ENCODE results near the gene RGS19.

RGS19 gene

GRCh38 chr20:64100566-64100888 lies 21.2 kb upstream of the RGS19 start:
- Histone ChIP-seq H4K91ac (ENCODE audit: low read depth, low read length, poor library complexity) (no peak overlapping the region), H3K14ac (ENCODE audit: low read length) (no peak overlapping the region), H3K36me3 (replicated peaks in 1 of 2; ENCODE audit: control insufficient read depth in 2 of 2, insufficient read depth in 2 of 2, low read length in 2 of 2) (no peaks in the 10 kb centered on the region), H3K4me2 (ENCODE audit: insufficient read depth, low read length, poor library complexity, severe bottlenecking) (no peak overlapping the region), H3K9ac (ENCODE audit: low read depth, low read length, poor library complexity) (no peak overlapping the region), H4K8ac (ENCODE audit: low read depth, low read length) (peak overlapping the region; percentile 48), H3K4me1 (ENCODE audit: control insufficient read depth in 2 of 2, insufficient read depth in 1 of 2, low read depth in 1 of 2, low read length in 2 of 2) (peaks cover 0 to 3% of the 10 kb centered on the region in 2 donors), H2BK12ac (ENCODE audit: low read length) (no peak overlapping the region), H2BK15ac (ENCODE audit: low read length) (no peak overlapping the region), H2AFZ (ENCODE audit: low read length) (no peak overlapping the region), H2AK5ac (ENCODE audit: low read depth, low read length) (no peak overlapping the region), H3K4me3 (ENCODE audit: low read length in 2 of 2) (no peak overlapping the region), H3K23ac (ENCODE audit: low read depth, low read length, poor library complexity) (no peak overlapping the region), H3K79me1 (ENCODE audit: low read depth, low read length) (peaks cover 2% of the 10 kb centered on the region), H3K27ac (replicated peaks; ENCODE audit: low read length) (no peak overlapping the region), H3K4ac (ENCODE audit: low read length) (no peak overlapping the region), H3K18ac (ENCODE audit: low read length) (no peak overlapping the region), H3K9me3 (replicated peaks in 1 of 2; ENCODE audit: control insufficient read depth in 2 of 2, insufficient read depth in 1 of 2, low read depth in 1 of 2, low read length in 2 of 2) (peaks cover 0 to 5% of the 10 kb centered on the region in 2 donors), H2BK5ac (ENCODE audit: low read length) (no peak overlapping the region), H3K27me3 (ENCODE audit: control insufficient read depth in 3 of 3, insufficient read depth in 3 of 3, low read depth in 1 of 3, low read length in 3 of 3) (peaks cover 0 to 65% (median 9%) of the 10 kb centered on the region in 3 experiments), H2BK120ac (ENCODE audit: low read depth, low read length) (no peak overlapping the region)
- no CpG with 5 or more reads among the region's 4 CpGs for WGBS, 2 donors (ENCODE audit: extremely low coverage in 2 of 2, insufficient read length in 2 of 2, insufficient replicate concordance in 1 of 2)
- no peak for DNase-seq (ENCODE audit: low spot score)

GRCh38 chr20:64099880-64100565 lies 20.7 kb upstream of the RGS19 start:
- WGBS, 2 donors (ENCODE audit: extremely low coverage in 2 of 2, insufficient read length in 2 of 2, insufficient replicate concordance in 1 of 2) = no CpG with 5 or more reads among the region's 14 CpGs
- H3K23ac ChIP-seq (ENCODE audit: low read depth, low read length, poor library complexity) = no peak overlapping the region

GRCh38 chr20:64099086-64099786 lies 19.9 kb upstream of the RGS19 start:
- Histone ChIP-seq H3K27me3 (ENCODE audit: control insufficient read depth in 3 of 3, insufficient read depth in 3 of 3, low read depth in 1 of 3, low read length in 3 of 3) (peaks cover 0 to 64% (median 9%) of the 10 kb centered on the region in 3 experiments), H2BK12ac (ENCODE audit: low read length) (no peak overlapping the region), H3K4me2 (ENCODE audit: insufficient read depth, low read length, poor library complexity, severe bottlenecking) (no peak overlapping the region), H2BK15ac (ENCODE audit: low read length) (peak overlapping the region; percentile 43), H2AFZ (ENCODE audit: low read length) (no peak overlapping the region), H2BK5ac (ENCODE audit: low read length) (no peak overlapping the region), H3K9me3 (replicated peaks in 1 of 2; ENCODE audit: control insufficient read depth in 2 of 2, insufficient read depth in 1 of 2, low read depth in 1 of 2, low read length in 2 of 2) (peaks cover 0 to 5% of the 10 kb centered on the region in 2 donors), H4K91ac (ENCODE audit: low read depth, low read length, poor library complexity) (no peak overlapping the region), H3K9ac (ENCODE audit: low read depth, low read length, poor library complexity) (peak overlapping the region; percentile 44), H3K36me3 (replicated peaks in 1 of 2; ENCODE audit: control insufficient read depth in 2 of 2, insufficient read depth in 2 of 2, low read length in 2 of 2) (no peaks in the 10 kb centered on the region), H3K4me1 (ENCODE audit: control insufficient read depth in 2 of 2, insufficient read depth in 1 of 2, low read depth in 1 of 2, low read length in 2 of 2) (peaks cover 0 to 3% of the 10 kb centered on the region in 2 donors), H3K18ac (ENCODE audit: low read length) (peak overlapping the region; percentile 38), H2BK120ac (ENCODE audit: low read depth, low read length) (no peak overlapping the region), H4K8ac (ENCODE audit: low read depth, low read length) (no peak overlapping the region), H3K79me1 (ENCODE audit: low read depth, low read length) (no peaks in the 10 kb centered on the region), H2AK5ac (ENCODE audit: low read depth, low read length) (peak overlapping the region; percentile 37), H3K23ac (ENCODE audit: low read depth, low read length, poor library complexity) (peak overlapping the region; percentile 73), H3K27ac (replicated peaks; ENCODE audit: low read length) (no peak overlapping the region), H3K4me3 (ENCODE audit: low read length in 2 of 2) (no peak overlapping the region), H3K14ac (ENCODE audit: low read length) (no peak overlapping the region), H3K4ac (ENCODE audit: low read length) (no peak overlapping the region)
- DNase-seq (ENCODE audit: low spot score) = no peak
- WGBS, 2 donors (ENCODE audit: extremely low coverage in 2 of 2, insufficient read length in 2 of 2, insufficient replicate concordance in 1 of 2) = no CpG with 5 or more reads among the region's 21 CpGs

More at GRCh38 chr20:64099880-64100565, 20.7 kb upstream of the RGS19 start:
- H3K9ac ChIP-seq (ENCODE audit: low read depth, low read length, poor library complexity) = no peak overlapping the region
- peaks cover 2% of the 10 kb centered on the region for H3K79me1 ChIP-seq (ENCODE audit: low read depth, low read length)
- peaks cover 0 to 5% of the 10 kb centered on the region in 2 donors for H3K9me3 ChIP-seq (replicated peaks in 1 of 2; ENCODE audit: control insufficient read depth in 2 of 2, insufficient read depth in 1 of 2, low read depth in 1 of 2, low read length in 2 of 2)
- H3K4me3 ChIP-seq (ENCODE audit: low read length in 2 of 2) = no peak overlapping the region
- no peak overlapping the region for H3K27ac ChIP-seq (replicated peaks; ENCODE audit: low read length)
- H3K27me3 ChIP-seq (ENCODE audit: control insufficient read depth in 3 of 3, insufficient read depth in 3 of 3, low read depth in 1 of 3, low read length in 3 of 3) = peaks cover 0 to 65% (median 9%) of the 10 kb centered on the region in 3 experiments
- H2BK15ac ChIP-seq (ENCODE audit: low read length) = peak overlapping the region; percentile 43
- H4K8ac ChIP-seq (ENCODE audit: low read depth, low read length) = peak overlapping the region; percentile 48
- H2BK120ac ChIP-seq (ENCODE audit: low read depth, low read length) = no peak overlapping the region
- H2AFZ ChIP-seq (ENCODE audit: low read length) = no peak overlapping the region
- peaks cover 0 to 3% of the 10 kb centered on the region in 2 donors for H3K4me1 ChIP-seq (ENCODE audit: control insufficient read depth in 2 of 2, insufficient read depth in 1 of 2, low read depth in 1 of 2, low read length in 2 of 2)
- no peak overlapping the region for H3K4me2 ChIP-seq (ENCODE audit: insufficient read depth, low read length, poor library complexity, severe bottlenecking)
- no peaks in the 10 kb centered on the region for H3K36me3 ChIP-seq (replicated peaks in 1 of 2; ENCODE audit: control insufficient read depth in 2 of 2, insufficient read depth in 2 of 2, low read length in 2 of 2)
- no peak overlapping the region for H4K91ac ChIP-seq (ENCODE audit: low read depth, low read length, poor library complexity)
- H2AK5ac ChIP-seq (ENCODE audit: low read depth, low read length) = no peak overlapping the region
- H3K4ac ChIP-seq (ENCODE audit: low read length) = no peak overlapping the region
- no peak overlapping the region for H3K14ac ChIP-seq (ENCODE audit: low read length)
- no peak for DNase-seq (ENCODE audit: low spot score)
- H2BK12ac ChIP-seq (ENCODE audit: low read length) = no peak overlapping the region
- H3K18ac ChIP-seq (ENCODE audit: low read length) = no peak overlapping the region
- no peak overlapping the region for H2BK5ac ChIP-seq (ENCODE audit: low read length)

GRCh38 chr20:64098471-64099013 lies 19.2 kb upstream of the RGS19 start:
- peak overlapping the region; percentile 58 for H2BK15ac ChIP-seq (ENCODE audit: low read length)
- H4K8ac ChIP-seq (ENCODE audit: low read depth, low read length) = peak overlapping the region; percentile 43
- H3K18ac ChIP-seq (ENCODE audit: low read length) = no peak overlapping the region
- no peak overlapping the region for H2BK12ac ChIP-seq (ENCODE audit: low read length)
- H3K9me3 ChIP-seq (replicated peaks in 1 of 2; ENCODE audit: control insufficient read depth in 2 of 2, insufficient read depth in 1 of 2, low read depth in 1 of 2, low read length in 2 of 2) = peaks cover 0 to 5% of the 10 kb centered on the region in 2 donors
- peak overlapping the region; percentile 67 for H3K23ac ChIP-seq (ENCODE audit: low read depth, low read length, poor library complexity)
- no peaks in the 10 kb centered on the region for H3K36me3 ChIP-seq (replicated peaks in 1 of 2; ENCODE audit: control insufficient read depth in 2 of 2, insufficient read depth in 2 of 2, low read length in 2 of 2)
- H2BK120ac ChIP-seq (ENCODE audit: low read depth, low read length) = no peak overlapping the region
- no CpG with 5 or more reads among the region's 28 CpGs for WGBS, 2 donors (ENCODE audit: extremely low coverage in 2 of 2, insufficient read length in 2 of 2, insufficient replicate concordance in 1 of 2)
- no peak overlapping the region for H2BK5ac ChIP-seq (ENCODE audit: low read length)
- H3K27ac ChIP-seq (replicated peaks; ENCODE audit: low read length) = no peak overlapping the region
- peaks cover 0 to 3% of the 10 kb centered on the region in 2 donors for H3K4me1 ChIP-seq (ENCODE audit: control insufficient read depth in 2 of 2, insufficient read depth in 1 of 2, low read depth in 1 of 2, low read length in 2 of 2)
- no peak for DNase-seq (ENCODE audit: low spot score)
- no peak overlapping the region for H2AFZ ChIP-seq (ENCODE audit: low read length)
- no peak overlapping the region for H2AK5ac ChIP-seq (ENCODE audit: low read depth, low read length)
- H3K4me2 ChIP-seq (ENCODE audit: insufficient read depth, low read length, poor library complexity, severe bottlenecking) = no peak overlapping the region
- peak overlapping the region; percentile 42 for H3K4ac ChIP-seq (ENCODE audit: low read length)
- H3K27me3 ChIP-seq (ENCODE audit: control insufficient read depth in 3 of 3, insufficient read depth in 3 of 3, low read depth in 1 of 3, low read length in 3 of 3) = peaks cover 0 to 57% (median 9%) of the 10 kb centered on the region in 3 experiments
- H4K91ac ChIP-seq (ENCODE audit: low read depth, low read length, poor library complexity) = no peak overlapping the region
- H3K14ac ChIP-seq (ENCODE audit: low read length) = peak overlapping the region; percentile 71
- H3K9ac ChIP-seq (ENCODE audit: low read depth, low read length, poor library complexity) = peak overlapping the region; percentile 21
- H3K4me3 ChIP-seq (ENCODE audit: low read length in 2 of 2) = peak overlapping the region in 1 of 2 donors; percentile 18
- H3K79me1 ChIP-seq (ENCODE audit: low read depth, low read length) = no peaks in the 10 kb centered on the region
